ENCODE results near the gene BMPER. TPM values are rescaled to one million over a fixed set of nuclear protein-coding genes. Genes with fewer than 3 reads are reported as not detected.
A peak's percentile ranks its signal among the peaks of the same experiment; 100 is the strongest.
"Not testable (repeated sequence)": the region's sequence is repeated elsewhere in the genome, so short reads cannot be mapped to it uniquely, and the experiment has no call there.

The BMPER gene
- total RNA-seq, 2 donors from 2014 or later, result 3.6 to 6.2 TPM

DNA sequence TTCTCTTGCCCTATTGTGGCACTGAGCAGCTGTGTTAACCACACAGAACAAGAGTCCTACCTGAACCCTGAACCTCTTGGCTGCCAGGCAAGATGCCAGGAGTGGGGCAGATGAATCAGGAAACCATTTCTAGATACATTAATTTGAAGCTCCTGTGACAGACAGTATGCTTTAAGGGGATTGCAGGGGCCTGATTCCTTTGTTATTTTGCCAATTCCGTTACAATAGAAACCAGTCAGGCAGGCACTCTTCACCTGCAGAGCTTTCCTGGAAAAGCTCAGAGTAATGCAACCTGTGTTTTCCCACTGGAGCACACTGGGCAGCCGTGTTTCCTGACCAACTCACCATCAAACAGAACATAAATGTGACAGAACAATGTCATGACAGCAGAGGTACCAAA, 233.1 kb downstream of the BMPER start:
- intact Hi-C loops (cut with DNase I), result loop anchor here in 1 of 2 donors (10.0 kb wide), 2 partner anchors 176 to 286 kb away; no protein-coding TSS in a partner anchor
- DNase-seq (no peak), ATAC-seq (no peak)

GRCh38 chr7:34139086-34139485, 233.7 kb downstream of the BMPER start:
- ATAC-seq, result no peak
- DNase-seq, result no peak
- intact Hi-C loops (cut with DNase I), result loop anchor here in 1 of 2 donors (10.0 kb wide), 2 partner anchors 176 to 286 kb away; no protein-coding TSS in a partner anchor

DNA sequence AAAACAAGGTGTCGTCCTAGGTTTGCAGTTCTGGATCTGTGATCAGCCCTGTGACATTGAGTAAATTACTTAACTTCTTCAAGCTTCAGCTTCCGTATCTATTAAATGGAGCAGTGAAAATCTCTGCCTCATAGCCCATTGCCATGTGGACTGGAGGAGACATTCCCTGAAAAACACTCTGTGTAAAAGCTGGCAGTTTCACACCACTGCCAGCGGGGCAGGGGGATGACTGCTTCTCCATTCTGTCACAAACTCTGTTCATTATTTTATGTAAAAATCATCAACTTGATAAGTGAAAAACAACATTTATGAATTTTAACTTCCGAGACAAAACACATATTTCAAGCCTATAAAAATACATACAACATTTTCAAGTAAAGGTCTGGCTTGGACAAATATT, 234.7 kb downstream of the BMPER start:
- intact Hi-C loops (cut with DNase I), result no loop called here
- ATAC-seq, result no peak
- no peak for DNase-seq

- DNase-seq (no peak), ATAC-seq (no peak)
- intact Hi-C loops (cut with DNase I), result no loop called here
Measured at GRCh38 chr7:34143402-34143801, 238.1 kb downstream of the BMPER start.

- ATAC-seq (no peak), DNase-seq (no peak)
- intact Hi-C loops (cut with DNase I), result no loop called here
Measured at GRCh38 chr7:34145603-34146002, 240.3 kb downstream of the BMPER start.

- intact Hi-C loops (cut with DNase I), result no loop called here
- no peak for ATAC-seq
- no peak for DNase-seq
Measured at GRCh38 chr7:34153656-34154270, 248.4 kb downstream of the BMPER start.

- intact Hi-C loops (cut with DNase I), result no loop called here
- ATAC-seq (peak; percentile 63 to 91), DNase-seq (peak; percentile 35)
Measured at GRCh38 chr7:34155220-34155908, 250.0 kb downstream of the BMPER start.

- intact Hi-C loops (cut with DNase I), result no loop called here
- no peak for DNase-seq
- peak in 1 of 2 donors; percentile 17 for ATAC-seq
Measured at GRCh38 chr7:34156336-34156735, 251.0 kb downstream of the BMPER start.

GRCh38 chr7:34157137-34157536, 251.8 kb downstream of the BMPER start:
- intact Hi-C loops (cut with DNase I), result no loop called here
- no peak for ATAC-seq

GRCh38 chr7:34158368-34159153, 253.2 kb downstream of the BMPER start:
- ATAC-seq (peak; percentile 49 to 81), DNase-seq (peak; percentile 52)
- intact Hi-C loops (cut with DNase I), result no loop called here

More at GRCh38 chr7:34157137-34157536, 251.8 kb downstream of the BMPER start:
- no peak for DNase-seq

DNA sequence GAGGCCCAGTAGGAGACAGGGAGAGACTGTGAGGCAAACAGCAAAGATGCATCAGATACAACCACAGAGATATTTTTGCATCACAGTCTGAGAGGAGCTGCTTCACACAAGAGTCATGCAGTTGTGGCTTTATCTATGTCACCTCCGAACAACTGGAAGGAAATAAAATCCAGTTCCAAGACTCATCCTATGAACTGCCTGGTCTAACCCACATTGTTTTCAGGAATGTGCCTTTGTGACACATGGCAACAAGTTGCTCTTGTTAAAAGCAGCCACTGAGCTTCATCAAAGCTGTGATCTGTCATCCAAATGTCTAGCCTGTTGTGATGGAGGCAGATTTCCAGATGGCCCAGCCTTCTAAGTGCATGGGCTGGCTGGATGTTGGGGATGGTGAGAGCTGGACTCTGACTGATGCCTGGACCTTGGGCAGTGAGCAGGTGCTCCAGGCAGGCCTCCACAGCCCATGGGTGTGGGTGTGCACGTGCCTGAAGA, 255.0 kb downstream of the BMPER start:
- intact Hi-C loops (cut with DNase I), result no loop called here
- DNase-seq (no peak), ATAC-seq (no peak)

DNA sequence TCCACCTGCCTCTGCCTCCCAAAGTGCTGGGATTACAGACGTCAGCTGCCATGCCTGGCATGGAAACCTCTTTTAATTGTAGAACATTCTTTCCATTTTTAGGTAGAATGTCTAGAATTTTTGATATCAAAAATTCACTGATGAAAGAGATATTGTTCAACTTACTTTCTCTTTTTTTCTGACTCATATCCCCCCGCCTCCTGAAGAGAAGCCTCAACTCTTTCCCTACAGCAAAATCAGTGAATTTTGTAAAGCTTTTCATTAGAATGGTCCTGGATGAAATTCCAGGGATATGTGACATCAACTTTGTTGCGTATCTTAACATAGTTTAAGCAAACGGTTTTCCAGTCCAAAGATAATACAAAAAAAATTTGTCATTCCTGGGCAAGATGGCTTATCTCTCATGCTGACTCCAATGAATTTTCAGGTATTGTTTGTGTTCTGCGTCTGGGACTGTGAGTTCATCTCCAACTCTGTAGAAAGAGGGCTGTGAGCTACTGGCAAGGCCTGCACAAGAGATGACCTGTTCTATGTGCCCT, 256.8 kb downstream of the BMPER start:
- no peak for ATAC-seq
- intact Hi-C loops (cut with DNase I), result no loop called here
- DNase-seq, result no peak

DNA sequence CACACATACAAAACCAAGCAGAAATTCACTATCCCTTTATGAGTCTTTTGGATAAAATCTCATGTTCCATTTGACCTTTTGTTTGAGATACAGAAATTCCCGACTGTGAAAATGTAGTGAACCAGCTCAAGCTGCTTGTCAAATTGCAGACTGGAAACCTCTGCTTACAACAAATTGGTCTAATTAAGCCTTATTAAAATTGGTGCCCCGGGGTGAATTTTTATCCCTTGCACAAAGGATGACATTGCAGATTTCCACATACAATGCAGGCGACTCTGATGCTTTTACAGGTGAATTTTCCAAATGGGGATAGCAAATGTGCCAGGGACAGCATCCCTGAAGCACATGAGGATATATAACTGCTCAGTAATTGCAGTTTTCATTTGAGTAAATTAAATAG, 257.3 kb downstream of the BMPER start:
- DNase-seq, result no peak
- intact Hi-C loops (cut with DNase I), result no loop called here
- ATAC-seq, result no peak

GRCh38 chr7:34163956-34164355, 258.6 kb downstream of the BMPER start:
- intact Hi-C loops (cut with DNase I), result no loop called here
- DNase-seq (no peak), ATAC-seq (no peak)

- intact Hi-C loops (cut with DNase I), result no loop called here
- ATAC-seq (no peak), DNase-seq (no peak)
Measured at GRCh38 chr7:34165466-34165865, 260.1 kb downstream of the BMPER start.

DNA sequence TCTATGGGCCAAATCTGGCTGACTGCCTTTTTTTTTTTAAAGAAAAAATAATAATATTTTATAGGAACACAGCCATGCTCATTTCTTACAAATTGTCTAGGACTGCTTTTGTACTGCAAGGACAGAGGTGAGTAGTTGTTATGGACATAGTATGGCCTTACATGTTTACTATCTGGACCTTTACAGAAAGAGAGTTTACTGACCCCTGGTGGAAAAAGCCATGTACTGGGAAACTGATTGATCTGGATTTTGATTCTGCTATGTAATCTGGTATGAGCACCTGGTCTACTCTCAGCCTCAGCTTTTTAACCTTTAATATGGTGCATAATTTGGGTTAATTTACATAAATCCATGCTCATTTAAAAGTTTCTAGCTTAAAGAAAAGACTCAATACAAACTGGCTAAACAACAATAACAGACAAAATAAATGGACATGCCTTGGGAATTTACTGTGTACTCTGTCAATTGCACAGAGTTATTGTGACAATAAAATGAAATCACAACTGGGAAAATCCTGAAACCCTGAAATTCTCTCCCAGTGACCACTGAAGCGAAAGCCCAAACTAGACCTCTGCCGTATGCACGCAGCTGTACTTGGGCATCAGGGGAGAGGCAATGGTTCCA, 260.7 kb downstream of the BMPER start:
- DNase-seq, result no peak
- intact Hi-C loops (cut with DNase I), result no loop called here
- peak in 1 of 2 donors; percentile 31 for ATAC-seq

DNA sequence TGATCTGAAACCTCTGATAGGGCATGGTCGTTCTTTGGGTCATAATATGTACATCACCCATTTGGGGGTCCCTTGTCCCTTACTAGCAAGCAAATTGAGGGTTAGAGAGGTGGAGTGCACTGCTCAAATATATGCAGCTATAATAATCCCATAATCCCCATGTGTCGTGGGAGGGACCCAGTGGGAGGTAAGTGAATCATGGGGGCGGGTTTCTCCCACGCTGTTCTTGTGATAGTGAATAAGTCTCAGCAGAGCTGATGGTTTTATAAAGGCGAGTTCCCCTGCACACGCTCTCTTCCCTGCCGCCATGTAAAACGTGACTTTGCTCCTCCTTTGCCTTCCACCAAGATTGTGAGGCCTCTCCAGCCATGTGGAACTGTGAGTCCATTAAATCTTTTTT, 262.7 kb downstream of the BMPER start:
- intact Hi-C loops (cut with DNase I), result no loop called here
- no peak for DNase-seq
- no peak for ATAC-seq

DNA sequence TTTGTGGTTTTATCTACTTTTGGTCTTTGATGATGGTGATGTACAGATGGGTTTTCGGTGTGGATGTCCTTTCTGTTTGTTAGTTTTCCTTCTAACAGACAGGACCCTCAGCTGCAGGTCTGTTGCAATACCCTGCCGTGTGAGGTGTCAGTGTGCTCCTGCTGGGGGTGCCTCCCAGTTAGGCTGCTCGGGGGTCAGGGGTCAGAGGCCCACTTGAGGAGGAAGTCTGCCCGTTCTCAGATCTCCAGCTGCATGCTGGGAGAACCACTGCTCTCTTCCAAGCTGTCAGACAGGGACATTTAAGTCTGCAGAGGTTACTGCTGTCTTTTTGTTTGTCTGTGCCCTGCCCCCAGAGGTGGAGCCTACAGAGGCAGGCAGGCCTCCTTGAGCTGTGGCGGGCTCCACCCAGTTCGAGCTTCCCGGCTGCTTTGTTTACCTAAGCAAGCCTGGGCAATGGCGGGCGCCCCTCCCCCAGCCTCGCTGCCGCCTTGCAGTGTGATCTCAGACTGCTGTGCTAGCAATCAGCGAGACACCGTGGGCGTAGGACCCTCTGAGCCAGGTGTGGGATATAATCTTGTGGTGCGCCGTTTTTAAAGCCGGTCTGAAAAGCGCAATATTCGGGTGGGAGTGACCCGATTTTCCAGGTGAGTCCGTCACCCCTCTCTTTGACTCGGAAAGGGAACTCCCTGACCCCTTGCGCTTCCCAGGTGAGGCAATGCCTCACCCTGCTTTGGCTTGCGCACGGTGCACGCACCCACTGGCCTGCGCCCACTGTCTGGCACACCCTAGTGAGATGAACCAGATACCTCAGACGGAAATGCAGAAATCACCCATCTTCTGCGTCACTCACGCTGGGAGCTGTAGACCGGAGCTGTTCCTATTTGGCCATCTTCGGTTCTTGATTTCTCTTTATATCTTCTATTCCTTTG, 269.6 kb downstream of the BMPER start:
- ATAC-seq; intact Hi-C loops (cut with DNase I); DNase-seq: not testable (repeated sequence)
